Measurements from ENCODE around the gene BAAT. TPM values are rescaled to one million over a fixed set of nuclear protein-coding genes. Genes with fewer than 3 reads are reported as not detected.
A peak's percentile ranks its signal among the peaks of the same experiment; 100 is the strongest.

Gene BAAT
- total and polyA plus RNA-seq, 2 of the 13 experiments (the other 11 are each of a cell fraction or from before 2014, with no cell fraction given): 0.71 to 7.9 TPM

DNA sequence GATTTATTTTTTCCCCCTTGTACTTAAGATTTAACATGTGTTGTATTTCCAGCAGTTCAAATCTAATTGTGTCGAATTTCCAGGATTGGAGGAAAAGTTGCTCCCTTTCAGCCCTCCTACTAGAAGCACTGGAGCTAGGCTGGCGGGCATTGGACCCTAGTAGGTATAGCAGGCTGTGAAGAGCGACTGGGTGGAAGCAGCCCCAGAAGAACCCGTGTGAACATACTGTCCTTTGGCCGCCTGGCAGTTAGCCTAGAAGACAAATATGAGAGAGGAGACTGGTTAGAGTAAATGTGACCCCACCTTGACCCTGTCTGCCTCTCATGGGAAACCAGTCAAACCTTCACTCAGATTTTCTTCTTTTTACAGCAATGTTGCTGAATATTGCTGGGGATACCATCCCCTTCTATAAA lies 36.9 kb upstream of the BAAT start (continued):
- TF ChIP-seq CCDC6 (CRISPR knock-in tag; IDR thresholded peaks at IDR 0.05): no peak
- TF ChIP-seq, protein P1, sequence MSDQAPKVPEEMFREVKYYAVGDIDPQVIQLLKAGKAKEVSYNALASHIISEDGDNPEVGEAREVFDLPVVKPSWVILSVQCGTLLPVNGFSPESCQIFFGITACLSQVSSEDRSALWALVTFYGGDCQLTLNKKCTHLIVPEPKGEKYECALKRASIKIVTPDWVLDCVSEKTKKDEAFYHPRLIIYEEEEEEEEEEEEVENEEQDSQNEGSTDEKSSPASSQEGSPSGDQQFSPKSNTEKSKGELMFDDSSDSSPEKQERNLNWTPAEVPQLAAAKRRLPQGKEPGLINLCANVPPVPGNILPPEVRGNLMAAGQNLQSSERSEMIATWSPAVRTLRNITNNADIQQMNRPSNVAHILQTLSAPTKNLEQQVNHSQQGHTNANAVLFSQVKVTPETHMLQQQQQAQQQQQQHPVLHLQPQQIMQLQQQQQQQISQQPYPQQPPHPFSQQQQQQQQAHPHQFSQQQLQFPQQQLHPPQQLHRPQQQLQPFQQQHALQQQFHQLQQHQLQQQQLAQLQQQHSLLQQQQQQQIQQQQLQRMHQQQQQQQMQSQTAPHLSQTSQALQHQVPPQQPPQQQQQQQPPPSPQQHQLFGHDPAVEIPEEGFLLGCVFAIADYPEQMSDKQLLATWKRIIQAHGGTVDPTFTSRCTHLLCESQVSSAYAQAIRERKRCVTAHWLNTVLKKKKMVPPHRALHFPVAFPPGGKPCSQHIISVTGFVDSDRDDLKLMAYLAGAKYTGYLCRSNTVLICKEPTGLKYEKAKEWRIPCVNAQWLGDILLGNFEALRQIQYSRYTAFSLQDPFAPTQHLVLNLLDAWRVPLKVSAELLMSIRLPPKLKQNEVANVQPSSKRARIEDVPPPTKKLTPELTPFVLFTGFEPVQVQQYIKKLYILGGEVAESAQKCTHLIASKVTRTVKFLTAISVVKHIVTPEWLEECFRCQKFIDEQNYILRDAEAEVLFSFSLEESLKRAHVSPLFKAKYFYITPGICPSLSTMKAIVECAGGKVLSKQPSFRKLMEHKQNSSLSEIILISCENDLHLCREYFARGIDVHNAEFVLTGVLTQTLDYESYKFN (CRISPR knock-in tag; conservative IDR thresholded peaks at IDR 0.05): peak; percentile 91
- TF ChIP-seq, protein P2, sequence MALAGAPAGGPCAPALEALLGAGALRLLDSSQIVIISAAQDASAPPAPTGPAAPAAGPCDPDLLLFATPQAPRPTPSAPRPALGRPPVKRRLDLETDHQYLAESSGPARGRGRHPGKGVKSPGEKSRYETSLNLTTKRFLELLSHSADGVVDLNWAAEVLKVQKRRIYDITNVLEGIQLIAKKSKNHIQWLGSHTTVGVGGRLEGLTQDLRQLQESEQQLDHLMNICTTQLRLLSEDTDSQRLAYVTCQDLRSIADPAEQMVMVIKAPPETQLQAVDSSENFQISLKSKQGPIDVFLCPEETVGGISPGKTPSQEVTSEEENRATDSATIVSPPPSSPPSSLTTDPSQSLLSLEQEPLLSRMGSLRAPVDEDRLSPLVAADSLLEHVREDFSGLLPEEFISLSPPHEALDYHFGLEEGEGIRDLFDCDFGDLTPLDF (CRISPR knock-in tag; IDR thresholded peaks at IDR 0.05): peak; percentile 18; the same call in 1 of the 2 replicates
- TF ChIP-seq RBFOX2 (IDR thresholded peaks at IDR 0.05; ENCODE audit: low read depth, low read length): no peak
- no peak for TF ChIP-seq HOXA7 (CRISPR knock-in tag; IDR thresholded peaks at IDR 0.05)
- TF ChIP-seq, protein P3, sequence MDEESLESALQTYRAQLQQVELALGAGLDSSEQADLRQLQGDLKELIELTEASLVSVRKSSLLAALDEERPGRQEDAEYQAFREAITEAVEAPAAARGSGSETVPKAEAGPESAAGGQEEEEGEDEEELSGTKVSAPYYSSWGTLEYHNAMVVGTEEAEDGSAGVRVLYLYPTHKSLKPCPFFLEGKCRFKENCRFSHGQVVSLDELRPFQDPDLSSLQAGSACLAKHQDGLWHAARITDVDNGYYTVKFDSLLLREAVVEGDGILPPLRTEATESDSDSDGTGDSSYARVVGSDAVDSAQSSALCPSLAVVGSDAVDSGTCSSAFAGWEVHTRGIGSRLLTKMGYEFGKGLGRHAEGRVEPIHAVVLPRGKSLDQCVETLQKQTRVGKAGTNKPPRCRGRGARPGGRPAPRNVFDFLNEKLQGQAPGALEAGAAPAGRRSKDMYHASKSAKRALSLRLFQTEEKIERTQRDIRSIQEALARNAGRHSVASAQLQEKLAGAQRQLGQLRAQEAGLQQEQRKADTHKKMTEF (CRISPR knock-in tag; IDR thresholded peaks at IDR 0.05): peak; percentile 78; the same call in 1 of the 2 replicates
- TF ChIP-seq, protein P4, sequence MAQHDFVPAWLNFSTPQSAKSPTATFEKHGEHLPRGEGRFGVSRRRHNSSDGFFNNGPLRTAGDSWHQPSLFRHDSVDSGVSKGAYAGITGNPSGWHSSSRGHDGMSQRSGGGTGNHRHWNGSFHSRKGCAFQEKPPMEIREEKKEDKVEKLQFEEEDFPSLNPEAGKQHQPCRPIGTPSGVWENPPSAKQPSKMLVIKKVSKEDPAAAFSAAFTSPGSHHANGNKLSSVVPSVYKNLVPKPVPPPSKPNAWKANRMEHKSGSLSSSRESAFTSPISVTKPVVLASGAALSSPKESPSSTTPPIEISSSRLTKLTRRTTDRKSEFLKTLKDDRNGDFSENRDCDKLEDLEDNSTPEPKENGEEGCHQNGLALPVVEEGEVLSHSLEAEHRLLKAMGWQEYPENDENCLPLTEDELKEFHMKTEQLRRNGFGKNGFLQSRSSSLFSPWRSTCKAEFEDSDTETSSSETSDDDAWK (CRISPR knock-in tag; IDR thresholded peaks at IDR 0.05): no peak
- peak; percentile 63; the same call in 1 of the 2 replicates for TF ChIP-seq ZNF709 (CRISPR knock-in tag; IDR thresholded peaks at IDR 0.05)
- peak; percentile 27; the same call in 1 of the 2 replicates for TF ChIP-seq GABPB1 (CRISPR knock-in tag; IDR thresholded peaks at IDR 0.05)
- TF ChIP-seq ZNF317 (CRISPR knock-in tag; IDR thresholded peaks at IDR 0.05): 0 out of 2 replicates have a peak, but pooled peaks have one; percentile 48
- TF ChIP-seq MEIS1 (CRISPR knock-in tag; IDR thresholded peaks at IDR 0.05; ENCODE audit: borderline replicate concordance): 0 out of 2 replicates have a peak, but pooled peaks have one; percentile 37
- TF ChIP-seq ZNF12 (CRISPR knock-in tag; IDR thresholded peaks at IDR 0.05): peak; percentile 41; the same call in 1 of the 2 replicates
- no peak for TF ChIP-seq ZBTB42 (CRISPR knock-in tag; IDR thresholded peaks at IDR 0.05)
- no peak for TF ChIP-seq ZNF446 (CRISPR knock-in tag; IDR thresholded peaks at IDR 0.05)
- TF ChIP-seq ETV5 (CRISPR knock-in tag; IDR thresholded peaks at IDR 0.05; ENCODE audit: borderline replicate concordance): peak; percentile 61; the same call in 1 of the 2 replicates
- TF ChIP-seq ZNF883 (CRISPR knock-in tag; IDR thresholded peaks at IDR 0.05; ENCODE audit: not compliant biosample characterization): peak; percentile 47
- TF ChIP-seq ZFP36L2 (CRISPR knock-in tag; IDR thresholded peaks at IDR 0.05): no peak
- TF ChIP-seq KMT2A (CRISPR knock-in tag; IDR thresholded peaks at IDR 0.05): peak; percentile 69; the same call in 1 of the 2 replicates
- TF ChIP-seq ARHGAP35 (CRISPR knock-in tag; IDR thresholded peaks at IDR 0.05; ENCODE audit: borderline replicate concordance): no peak
- no peak for TF ChIP-seq SRSF4 (IDR thresholded peaks at IDR 0.05; ENCODE audit: low read depth, low read length, poor library complexity, severe bottlenecking)
- TF ChIP-seq IRF2 (CRISPR knock-in tag; IDR thresholded peaks at IDR 0.05): peak; percentile 82
- TF ChIP-seq HMGA1 (CRISPR knock-in tag; conservative IDR thresholded peaks at IDR 0.05): no peak
- TF ChIP-seq CREM (IDR thresholded peaks at IDR 0.05): peak; percentile 73
- no peak for TF ChIP-seq CREM (CRISPR knock-in tag; IDR thresholded peaks at IDR 0.05)

Data from HepG2 (cell line).